Measurements from ENCODE around the gene ZNF487. TPM values are rescaled to one million over a fixed set of nuclear protein-coding genes. Genes with fewer than 3 reads are reported as not detected.

ZNF487 gene
- total and polyA plus RNA-seq, 2 of the 13 experiments (the other 11 are each of a cell fraction or from before 2014, with no cell fraction given), result 7.4 to 8.8 TPM

DNA sequence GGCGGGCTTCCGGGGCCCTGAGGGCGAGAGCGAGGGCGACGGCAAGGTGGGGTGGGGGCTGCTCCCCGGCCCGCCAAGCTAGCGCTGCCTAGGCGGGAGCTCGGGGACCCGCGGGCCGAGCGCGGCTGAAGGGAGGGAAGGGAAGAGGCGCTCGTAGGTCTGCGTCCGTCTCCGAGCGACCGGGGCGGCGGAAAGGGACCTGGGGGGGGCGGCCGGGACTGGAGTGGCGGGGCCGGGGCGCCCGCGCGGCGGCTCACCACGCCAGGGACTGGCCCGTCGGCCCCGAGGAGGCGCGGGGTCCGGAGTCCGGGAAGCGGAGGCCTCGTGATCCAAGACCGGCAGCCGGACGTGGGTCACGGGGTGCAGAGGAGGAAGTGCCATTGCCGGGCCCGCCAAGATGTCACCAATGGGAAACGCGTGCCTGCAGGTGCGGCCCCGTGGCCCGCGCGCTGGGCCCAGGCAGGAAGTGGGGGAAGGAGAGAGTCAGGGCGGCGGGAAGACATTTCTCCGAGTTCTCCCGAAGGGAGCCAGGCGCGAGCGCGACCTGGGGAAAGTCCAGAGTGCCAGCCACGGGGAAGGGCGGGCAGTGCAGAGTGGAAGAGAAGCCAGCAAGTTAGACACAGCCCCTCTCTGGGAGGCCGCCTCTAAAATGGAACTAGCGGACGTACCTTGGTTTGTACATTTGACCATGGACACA is 39.8 kb upstream of the ZNF487 start (continued):
- TF ChIP-seq ZBTB8A (CRISPR knock-in tag; IDR thresholded peaks at IDR 0.05; ENCODE audit: borderline replicate concordance, low read depth) (no peak), HIVEP1 (CRISPR knock-in tag; IDR thresholded peaks at IDR 0.05) (peak; percentile 93), NONO (IDR thresholded peaks at IDR 0.05) (no peak), NONO (CRISPR knock-in tag; conservative IDR thresholded peaks at IDR 0.05) (no peak; the same call in none of the 2 replicates), ZFP36 (IDR thresholded peaks at IDR 0.05; ENCODE audit: borderline replicate concordance, low read depth, low read length, partially characterized antibody) (no peak), ZNF317 (CRISPR knock-in tag; IDR thresholded peaks at IDR 0.05) (peak; percentile 85), ZNF550 (CRISPR knock-in tag; IDR thresholded peaks at IDR 0.05; ENCODE audit: borderline replicate concordance) (no peak), KLF15 (CRISPR knock-in tag; IDR thresholded peaks at IDR 0.05; ENCODE audit: borderline replicate concordance) (peak; percentile 68; the same call in 1 of the 2 replicates), ZNF567 (CRISPR knock-in tag; IDR thresholded peaks at IDR 0.05; ENCODE audit: borderline replicate concordance) (no peak), MATR3 (CRISPR knock-in tag; IDR thresholded peaks at IDR 0.05) (no peak), ZNF75D (CRISPR knock-in tag; IDR thresholded peaks at IDR 0.05; ENCODE audit: borderline replicate concordance) (no peak), GABPB1 (CRISPR knock-in tag; IDR thresholded peaks at IDR 0.05) (peak; percentile 92), YY1 (IDR thresholded peaks at IDR 0.05; ENCODE audit: insufficient read depth, insufficient replicate concordance, low read depth, low read length) (peak; percentile 79)
- TF ChIP-seq, protein P1, sequence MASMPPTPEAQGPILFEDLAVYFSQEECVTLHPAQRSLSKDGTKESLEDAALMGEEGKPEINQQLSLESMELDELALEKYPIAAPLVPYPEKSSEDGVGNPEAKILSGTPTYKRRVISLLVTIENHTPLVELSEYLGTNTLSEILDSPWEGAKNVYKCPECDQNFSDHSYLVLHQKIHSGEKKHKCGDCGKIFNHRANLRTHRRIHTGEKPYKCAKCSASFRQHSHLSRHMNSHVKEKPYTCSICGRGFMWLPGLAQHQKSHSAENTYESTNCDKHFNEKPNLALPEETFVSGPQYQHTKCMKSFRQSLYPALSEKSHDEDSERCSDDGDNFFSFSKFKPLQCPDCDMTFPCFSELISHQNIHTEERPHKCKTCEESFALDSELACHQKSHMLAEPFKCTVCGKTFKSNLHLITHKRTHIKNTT (CRISPR knock-in tag; IDR thresholded peaks at IDR 0.05), result no peak
- TF ChIP-seq, protein P2, sequence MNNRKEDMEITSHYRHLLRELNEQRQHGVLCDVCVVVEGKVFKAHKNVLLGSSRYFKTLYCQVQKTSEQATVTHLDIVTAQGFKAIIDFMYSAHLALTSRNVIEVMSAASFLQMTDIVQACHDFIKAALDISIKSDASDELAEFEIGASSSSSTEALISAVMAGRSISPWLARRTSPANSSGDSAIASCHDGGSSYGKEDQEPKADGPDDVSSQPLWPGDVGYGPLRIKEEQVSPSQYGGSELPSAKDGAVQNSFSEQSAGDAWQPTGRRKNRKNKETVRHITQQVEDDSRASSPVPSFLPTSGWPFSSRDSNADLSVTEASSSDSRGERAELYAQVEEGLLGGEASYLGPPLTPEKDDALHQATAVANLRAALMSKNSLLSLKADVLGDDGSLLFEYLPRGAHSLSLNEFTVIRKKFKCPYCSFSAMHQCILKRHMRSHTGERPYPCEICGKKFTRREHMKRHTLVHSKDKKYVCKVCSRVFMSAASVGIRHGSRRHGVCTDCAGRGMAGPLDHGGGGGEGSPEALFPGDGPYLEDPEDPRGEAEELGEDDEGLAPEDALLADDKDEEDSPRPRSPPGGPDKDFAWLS (CRISPR knock-in tag; IDR thresholded peaks at IDR 0.05; ENCODE audit: borderline replicate concordance), result peak; percentile 26; the same call in 1 of the 2 replicates
- TF ChIP-seq, protein P3, sequence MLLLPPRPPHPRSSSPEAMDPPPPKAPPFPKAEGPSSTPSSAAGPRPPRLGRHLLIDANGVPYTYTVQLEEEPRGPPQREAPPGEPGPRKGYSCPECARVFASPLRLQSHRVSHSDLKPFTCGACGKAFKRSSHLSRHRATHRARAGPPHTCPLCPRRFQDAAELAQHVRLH (CRISPR knock-in tag; IDR thresholded peaks at IDR 0.05; ENCODE audit: borderline replicate concordance, low read depth), result peak; percentile 88; the same call in 1 of the 2 replicates
- TF ChIP-seq, protein P4, sequence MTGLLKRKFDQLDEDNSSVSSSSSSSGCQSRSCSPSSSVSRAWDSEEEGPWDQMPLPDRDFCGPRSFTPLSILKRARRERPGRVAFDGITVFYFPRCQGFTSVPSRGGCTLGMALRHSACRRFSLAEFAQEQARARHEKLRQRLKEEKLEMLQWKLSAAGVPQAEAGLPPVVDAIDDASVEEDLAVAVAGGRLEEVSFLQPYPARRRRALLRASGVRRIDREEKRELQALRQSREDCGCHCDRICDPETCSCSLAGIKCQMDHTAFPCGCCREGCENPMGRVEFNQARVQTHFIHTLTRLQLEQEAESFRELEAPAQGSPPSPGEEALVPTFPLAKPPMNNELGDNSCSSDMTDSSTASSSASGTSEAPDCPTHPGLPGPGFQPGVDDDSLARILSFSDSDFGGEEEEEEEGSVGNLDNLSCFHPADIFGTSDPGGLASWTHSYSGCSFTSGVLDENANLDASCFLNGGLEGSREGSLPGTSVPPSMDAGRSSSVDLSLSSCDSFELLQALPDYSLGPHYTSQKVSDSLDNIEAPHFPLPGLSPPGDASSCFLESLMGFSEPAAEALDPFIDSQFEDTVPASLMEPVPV (CRISPR knock-in tag; IDR thresholded peaks at IDR 0.05), result peak; percentile 89; the same call in 1 of the 2 replicates
- TF ChIP-seq, protein P5, sequence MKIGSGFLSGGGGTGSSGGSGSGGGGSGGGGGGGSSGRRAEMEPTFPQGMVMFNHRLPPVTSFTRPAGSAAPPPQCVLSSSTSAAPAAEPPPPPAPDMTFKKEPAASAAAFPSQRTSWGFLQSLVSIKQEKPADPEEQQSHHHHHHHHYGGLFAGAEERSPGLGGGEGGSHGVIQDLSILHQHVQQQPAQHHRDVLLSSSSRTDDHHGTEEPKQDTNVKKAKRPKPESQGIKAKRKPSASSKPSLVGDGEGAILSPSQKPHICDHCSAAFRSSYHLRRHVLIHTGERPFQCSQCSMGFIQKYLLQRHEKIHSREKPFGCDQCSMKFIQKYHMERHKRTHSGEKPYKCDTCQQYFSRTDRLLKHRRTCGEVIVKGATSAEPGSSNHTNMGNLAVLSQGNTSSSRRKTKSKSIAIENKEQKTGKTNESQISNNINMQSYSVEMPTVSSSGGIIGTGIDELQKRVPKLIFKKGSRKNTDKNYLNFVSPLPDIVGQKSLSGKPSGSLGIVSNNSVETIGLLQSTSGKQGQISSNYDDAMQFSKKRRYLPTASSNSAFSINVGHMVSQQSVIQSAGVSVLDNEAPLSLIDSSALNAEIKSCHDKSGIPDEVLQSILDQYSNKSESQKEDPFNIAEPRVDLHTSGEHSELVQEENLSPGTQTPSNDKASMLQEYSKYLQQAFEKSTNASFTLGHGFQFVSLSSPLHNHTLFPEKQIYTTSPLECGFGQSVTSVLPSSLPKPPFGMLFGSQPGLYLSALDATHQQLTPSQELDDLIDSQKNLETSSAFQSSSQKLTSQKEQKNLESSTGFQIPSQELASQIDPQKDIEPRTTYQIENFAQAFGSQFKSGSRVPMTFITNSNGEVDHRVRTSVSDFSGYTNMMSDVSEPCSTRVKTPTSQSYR (CRISPR knock-in tag; IDR thresholded peaks at IDR 0.05; ENCODE audit: borderline replicate concordance), result peak; percentile 84; the same call in 1 of the 2 replicates
- TF ChIP-seq, protein P6, sequence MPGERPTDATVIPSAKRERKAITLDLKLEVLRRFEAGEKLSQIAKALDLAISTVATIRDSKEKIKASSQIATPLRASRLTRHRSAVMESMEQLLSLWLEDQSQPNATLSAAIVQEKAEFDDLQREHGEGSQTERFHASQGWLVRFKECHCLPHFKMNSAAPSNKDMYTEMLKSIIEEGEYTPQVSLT (CRISPR knock-in tag; IDR thresholded peaks at IDR 0.05; ENCODE audit: borderline replicate concordance, low read depth), result no peak

All from HepG2 (cell line).